HG02852 (cell line): ENCODE data around the gene SYCE1.
"Not testable (repeated sequence)": the region's sequence is repeated elsewhere in the genome, so short reads cannot be mapped to it uniquely, and the experiment has no call there.

Experiments used
- ATAC-seq: cut with Tn5 transposase; IDR thresholded peaks from one replicate; pipeline ENCODE4 v1.9.1; 2021; ENCODE audit warnings: mild to moderate bottlenecking, moderate library complexity; ENCODE audit not compliant: unreplicated experiment

Gene SYCE1, protein sequence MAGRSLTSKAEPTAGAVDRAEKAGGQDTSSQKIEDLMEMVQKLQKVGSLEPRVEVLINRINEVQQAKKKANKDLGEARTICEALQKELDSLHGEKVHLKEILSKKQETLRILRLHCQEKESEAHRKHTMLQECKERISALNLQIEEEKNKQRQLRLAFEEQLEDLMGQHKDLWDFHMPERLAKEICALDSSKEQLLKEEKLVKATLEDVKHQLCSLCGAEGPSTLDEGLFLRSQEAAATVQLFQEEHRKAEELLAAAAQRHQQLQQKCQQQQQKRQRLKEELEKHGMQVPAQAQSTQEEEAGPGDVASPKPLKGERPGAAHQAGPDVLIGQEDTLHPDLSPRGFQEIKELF

DNA sequence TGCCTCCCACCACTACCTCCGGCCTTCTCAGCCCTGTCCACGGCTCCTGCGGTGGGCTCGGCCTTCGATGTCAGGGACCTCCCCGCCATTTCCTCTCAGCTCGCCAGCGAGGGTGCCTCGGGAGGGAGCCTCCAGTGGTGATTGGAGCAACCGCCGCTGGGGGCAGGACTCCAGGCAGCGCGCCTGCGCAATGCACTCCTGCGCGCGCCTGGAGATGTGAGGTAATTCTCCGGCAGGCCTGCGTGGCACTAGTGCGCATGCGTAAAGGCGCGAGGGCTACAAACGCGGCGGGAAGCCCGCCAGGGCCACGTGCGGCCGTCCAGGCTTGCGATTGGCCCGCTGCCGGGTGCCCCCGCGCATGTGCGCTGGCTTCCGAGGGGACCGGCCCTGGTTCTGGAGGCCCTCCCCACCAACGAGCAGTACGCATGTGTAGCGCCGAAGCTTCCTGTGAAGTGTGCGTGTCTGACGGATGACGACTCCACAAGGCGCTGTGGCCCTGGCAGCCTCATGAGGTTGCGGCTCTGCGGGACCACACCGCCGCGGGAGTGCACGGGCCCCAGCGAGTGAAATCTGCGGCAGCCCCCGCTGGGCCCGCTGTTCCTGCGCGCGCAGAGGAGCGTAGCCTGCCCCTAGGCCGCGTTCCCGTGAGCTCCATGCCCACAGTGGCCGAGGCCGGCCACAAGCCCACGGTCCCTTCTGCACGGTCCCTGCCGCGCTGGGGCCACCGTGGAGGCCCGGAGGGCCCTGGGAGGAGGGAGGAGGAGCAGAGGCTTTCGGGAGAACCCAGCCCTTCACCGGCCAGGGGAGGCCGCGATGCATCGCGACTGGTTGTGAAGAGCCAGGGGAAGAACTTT, at the start of gene SYCE1:
Gene SYCE1 (minus strand): TSS at position 143 of the 854 bp plus-strand sequence. CDS start 54 bp downstream, at position 89.
- ATAC-seq = no peak

- ATAC-seq = no peak
These were observed 49.6 kb upstream of the SYCE1 start for GRCh38 chr10:133614830-133615580.

- ATAC-seq = no peak
These were observed 48.3 kb upstream of the SYCE1 start for GRCh38 chr10:133613699-133614098.

DNA sequence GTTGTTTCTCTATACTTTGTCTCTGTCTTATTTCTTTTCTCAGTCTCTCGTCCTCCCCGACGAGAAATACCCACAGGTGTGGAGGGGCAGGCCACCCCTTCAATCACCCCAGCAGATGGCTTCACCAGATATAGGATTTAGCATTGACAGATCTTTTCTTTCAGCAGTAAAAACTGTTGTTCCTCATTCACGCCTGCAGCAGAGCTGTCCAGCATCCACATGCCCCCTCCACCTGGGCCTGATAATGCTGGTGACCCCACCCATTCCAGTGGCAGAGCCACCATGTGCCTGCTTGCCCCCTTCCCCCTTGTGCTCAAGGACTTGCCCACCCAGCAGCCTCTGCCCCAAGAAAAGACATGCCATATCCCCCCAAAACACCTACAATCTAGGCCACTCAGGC, 45.7 kb upstream of the SYCE1 start:
- ATAC-seq = no peak

DNA sequence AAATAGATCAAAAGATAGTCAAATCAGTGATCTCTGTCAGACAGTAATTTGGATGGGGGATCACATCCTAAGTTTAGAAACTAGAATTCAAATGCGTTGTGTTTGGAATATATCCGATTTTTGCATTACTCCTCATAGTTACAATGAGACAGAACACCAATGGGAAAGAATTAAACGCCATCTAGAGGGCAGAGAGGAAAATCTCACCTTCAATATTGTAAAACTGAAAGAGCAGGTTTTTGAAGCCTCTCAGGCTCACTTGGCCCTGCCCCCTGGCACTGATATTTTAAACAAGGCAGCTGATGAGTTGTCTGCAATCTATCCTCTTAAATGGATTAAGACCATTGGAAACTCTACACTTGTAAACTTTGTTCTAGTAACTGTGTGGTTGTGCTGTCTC, 43.5 kb upstream of the SYCE1 start:
- no peak for ATAC-seq

- ATAC-seq = not testable (repeated sequence)
These were observed 38.1 kb upstream of the SYCE1 start for GRCh38 chr10:133603434-133603833.

GRCh38 chr10:133600657-133601056, 35.3 kb upstream of the SYCE1 start:
- ATAC-seq = no peak

DNA sequence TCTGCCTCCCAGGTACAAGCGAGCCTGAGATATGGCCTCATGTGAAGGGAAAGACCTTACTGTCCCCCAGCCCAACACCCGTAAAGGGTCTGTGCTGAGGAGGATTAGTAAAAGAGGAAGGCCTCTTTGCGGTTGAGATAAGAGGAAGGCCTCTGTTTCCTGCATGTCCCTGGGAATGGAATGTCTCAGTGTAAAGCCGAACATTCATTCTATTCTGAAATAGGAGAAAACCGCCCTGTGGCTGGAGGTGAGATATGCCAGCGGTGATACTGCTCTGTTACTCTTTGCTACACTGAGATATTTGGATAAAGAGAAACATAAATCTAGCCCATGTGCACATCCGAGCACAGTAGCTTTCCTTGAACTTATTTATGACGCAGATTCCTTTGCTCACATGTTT, 34.5 kb upstream of the SYCE1 start:
- not testable (repeated sequence) for ATAC-seq

- no peak for ATAC-seq
These were observed 27.3 kb upstream of the SYCE1 start for GRCh38 chr10:133592716-133593115.

- no peak for ATAC-seq
These were observed 25.6 kb upstream of the SYCE1 start for GRCh38 chr10:133590970-133591359.

GRCh38 chr10:133590226-133590969, 25.0 kb upstream of the SYCE1 start:
- ATAC-seq = no peak

DNA sequence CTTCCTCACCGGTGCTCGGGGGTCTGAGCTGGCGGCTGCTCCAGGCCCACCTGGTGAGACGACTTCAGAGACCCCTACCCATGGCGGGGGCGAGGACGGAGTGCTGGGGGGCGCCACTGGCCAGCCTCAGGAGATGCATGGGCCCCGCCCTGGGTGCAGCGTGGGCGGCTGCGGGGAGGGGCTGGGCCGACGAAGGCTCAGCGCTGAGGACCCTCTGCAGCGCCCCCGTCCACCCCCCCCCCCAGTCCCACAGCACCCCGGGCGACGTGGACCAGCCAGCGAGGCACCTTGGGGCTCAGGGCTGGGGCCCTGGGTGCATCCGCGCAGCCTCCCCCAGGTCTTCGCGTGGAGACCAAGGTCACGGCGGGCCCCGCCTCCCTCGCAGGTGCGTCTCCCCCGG, 11.7 kb upstream of the SYCE1 start:
- ATAC-seq = not testable (repeated sequence)

GRCh38 chr10:133573460-133573859, 8.1 kb upstream of the SYCE1 start:
- ATAC-seq = not testable (repeated sequence)

- not testable (repeated sequence) for ATAC-seq
These were observed 6.7 kb upstream of the SYCE1 start for GRCh38 chr10:133572055-133572454.

GRCh38 chr10:133569801-133570200, 4.4 kb upstream of the SYCE1 start:
- not testable (repeated sequence) for ATAC-seq

DNA sequence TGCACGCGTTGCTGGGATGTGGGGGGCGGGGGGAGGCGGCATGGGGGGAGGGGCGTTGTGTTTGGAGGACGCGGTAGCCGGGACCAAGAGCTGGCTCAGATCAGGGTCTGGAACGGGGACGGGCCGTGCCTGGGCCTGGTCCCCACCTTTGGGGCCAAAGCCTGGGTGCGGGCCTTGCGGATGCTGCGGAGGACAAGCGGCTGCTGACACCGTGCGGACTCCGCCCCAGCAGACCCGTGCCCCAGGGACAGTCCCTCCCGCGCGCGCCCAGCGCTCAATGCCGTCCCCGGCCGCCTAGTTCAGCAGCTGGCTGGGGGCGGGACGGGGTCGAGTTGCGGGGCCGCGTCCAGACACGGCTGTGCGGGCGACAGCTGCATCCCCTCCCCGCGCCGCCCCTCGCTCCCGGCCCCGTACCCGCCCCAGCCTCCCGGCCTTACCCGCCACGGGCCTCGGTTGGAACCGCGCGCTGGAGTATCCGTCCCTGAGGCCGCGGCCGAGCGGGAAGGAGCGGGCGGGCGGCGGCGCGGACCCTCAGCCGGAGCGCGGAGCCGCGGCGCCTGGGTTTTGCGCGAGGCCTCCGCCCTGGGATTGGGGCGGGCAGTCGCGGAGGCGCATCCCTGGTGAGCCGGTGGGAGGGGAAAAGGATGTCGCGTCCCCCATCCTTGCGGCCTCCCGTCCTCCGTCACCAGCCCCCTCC, 3.6 kb upstream of the SYCE1 start:
- ATAC-seq = not testable (repeated sequence)

GRCh38 chr10:133568287-133568614, 2.9 kb upstream of the SYCE1 start:
- no peak for ATAC-seq

DNA sequence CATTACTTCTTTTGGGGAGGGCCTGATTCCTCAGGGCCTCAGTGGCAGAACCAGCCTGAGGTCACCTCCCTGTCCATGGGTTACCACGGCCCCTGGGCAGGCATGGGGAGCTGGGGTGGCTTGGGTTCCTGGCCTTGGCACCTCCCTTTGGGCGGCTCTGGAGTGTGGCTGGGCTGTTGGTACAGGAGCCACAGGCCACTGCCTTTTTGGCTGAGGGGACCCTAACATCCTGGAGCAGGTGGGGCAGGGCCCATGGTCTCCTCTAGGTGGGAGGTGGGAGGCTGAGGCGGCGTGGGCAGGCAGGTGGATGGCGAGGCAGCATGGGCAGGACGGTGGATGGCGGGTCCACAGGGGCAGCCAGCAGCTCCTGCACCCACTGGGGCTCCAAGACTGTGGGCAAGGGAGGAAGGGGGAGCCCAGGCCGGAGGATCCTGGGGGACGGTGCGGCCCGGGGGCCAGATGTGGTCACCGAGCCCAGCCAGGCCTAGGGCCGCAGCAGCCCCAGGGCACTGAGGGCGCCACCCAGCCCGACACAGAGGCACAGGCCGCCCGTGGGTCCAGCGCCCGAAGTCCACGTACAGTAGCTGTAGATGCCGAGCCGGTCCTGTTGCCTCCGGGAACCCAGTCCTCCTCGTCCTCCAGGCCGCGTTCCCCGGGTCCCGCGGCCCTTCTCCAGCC, 2.4 kb upstream of the SYCE1 start:
- no peak for ATAC-seq

DNA sequence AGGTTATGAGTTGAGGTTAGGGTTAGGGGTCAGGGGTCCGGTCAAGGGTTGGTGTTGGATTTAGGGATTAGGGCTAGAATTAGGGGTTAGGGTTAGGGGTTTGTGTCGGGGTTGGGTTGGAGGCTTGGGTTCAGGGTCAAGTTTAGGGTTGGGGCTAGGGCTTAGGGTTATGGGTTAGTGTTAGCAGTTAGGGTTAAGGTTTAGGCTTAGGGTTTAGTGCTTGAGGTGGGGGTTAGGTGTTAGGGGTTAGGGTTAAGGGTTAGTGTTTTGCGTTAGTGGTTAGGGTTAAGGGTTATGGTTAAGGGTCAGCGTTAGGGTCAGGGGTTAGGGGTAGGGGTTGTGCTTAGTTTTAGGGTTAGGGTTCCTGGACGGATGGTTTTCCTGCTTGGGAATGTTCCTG, 1.7 kb upstream of the SYCE1 start:
- no peak for ATAC-seq

GRCh38 chr10:133564816-133565215, 567 bp downstream of the SYCE1 start:
- ATAC-seq = no peak
